Hepatocyte (in vitro differentiated cells): ENCODE results near the gene ZDBF2. TPM values are rescaled to one million over a fixed set of nuclear protein-coding genes. Genes with fewer than 3 reads are reported as not detected.

Experiments used
- DNase-seq: peaks from one replicate; pipeline ENCODE4 v3.0.0-alpha.2; 2016; ENCODE audit warnings: low spot score
- H2AFZ ChIP-seq: fragments of 200-600 bp; sonication (generic); 2 replicates; pipeline ENCODE4 v1.6.0; 2016; ENCODE audit warnings: antibody characterized with exemption, mild to moderate bottlenecking
- H3K27ac ChIP-seq: fragments of 200-600 bp; sonication (generic); 2 replicates; pipeline ENCODE4 v1.5.1; 2016; ENCODE audit warnings: mild to moderate bottlenecking
- H3K27me3 ChIP-seq: fragments of 200-600 bp; sonication (generic); 2 replicates; pipeline ENCODE4 v1.6.1; 2016
- H3K36me3 ChIP-seq: fragments of 200-600 bp; sonication (generic); replicated peaks from 2 replicates; pipeline ENCODE4 v1.5.1; 2016; ENCODE audit warnings: low read depth; ENCODE audit not compliant: insufficient read depth
- H3K4me1 ChIP-seq: fragments of 200-600 bp; sonication (generic); 2 replicates; pipeline ENCODE4 v1.5.1; 2016; ENCODE audit warnings: mild to moderate bottlenecking, moderate library complexity; ENCODE audit not compliant: insufficient read depth
- H3K4me2 ChIP-seq: fragments of 200-600 bp; sonication (generic); 2 replicates; pipeline ENCODE4 v1.6.0; 2016
- H3K4me3 ChIP-seq: fragments of 200-600 bp; sonication (generic); 2 replicates; pipeline ENCODE4 v1.5.1; 2016; ENCODE audit warnings: mild to moderate bottlenecking
- H3K79me2 ChIP-seq: fragments of 200-600 bp; sonication (generic); 2 replicates; pipeline ENCODE4 v1.6.0; 2017; ENCODE audit warnings: mild to moderate bottlenecking
- H3K9me2 ChIP-seq: fragments of 200-600 bp; sonication (generic); replicated peaks from 2 replicates; pipeline ENCODE4 v1.6.0; 2017; ENCODE audit warnings: mild to moderate bottlenecking; ENCODE audit not compliant: insufficient read depth
- H3K9me3 ChIP-seq: fragments of 200-600 bp; sonication (generic); 2 replicates; pipeline ENCODE4 v1.5.1; 2016; ENCODE audit warnings: low read depth, mild to moderate bottlenecking
- H4K20me1 ChIP-seq: fragments of 200-600 bp; sonication (generic); 2 replicates; pipeline ENCODE4 v1.6.0; 2016; ENCODE audit warnings: mild to moderate bottlenecking; ENCODE audit not compliant: insufficient read depth, poor library complexity, severe bottlenecking
- EZH2 ChIP-seq: fragments of 200-600 bp; sonication (generic); IDR thresholded peaks from 2 replicates; pipeline ENCODE4 v1.6.1; 2016; ENCODE audit warnings: antibody characterized with exemption, mild to moderate bottlenecking, borderline replicate concordance
- EZH2phosphoT487 ChIP-seq: fragments of 200-600 bp; sonication (generic); IDR thresholded peaks from one replicate; pipeline ENCODE4 v1.6.1; 2018; ENCODE audit warnings: antibody characterized with exemption, mild to moderate bottlenecking, low read depth, moderate library complexity; ENCODE audit not compliant: unreplicated experiment, severe bottlenecking
- WGBS: methylation state at CpG from one replicate; pipeline ENCODE4 v1.1.6; 2016; ENCODE audit warnings: low lambda C conversion rate; ENCODE audit errors: missing lambda C conversion rate; 5-methylcytosine and 5-hydroxymethylcytosine counted together
- polyA plus RNA-seq: library from polyadenylated mRNA; unstranded; fragments of >200 nt; fragmentation: Nextera tagmentation; extraction: Ambion mirVana; gene quantifications from 2 replicates; pipeline ENCODE4 v1.2.1, GENCODE V29; 2016
- total RNA-seq: library from RNA; depleted of rRNA; stranded (reverse); fragments of >200 nt; gene quantifications from 2 replicates; pipeline ENCODE4 v1.2.3, GENCODE V29; 2014
- TF ChIP-seq, protein P1 (sequence below): fragments of 200-600 bp; sonication (generic); IDR thresholded peaks from 2 replicates; pipeline ENCODE4 v1.5.1; 2016; ENCODE audit warnings: antibody characterized with exemption, mild to moderate bottlenecking; ENCODE audit not compliant: poor library complexity

ZDBF2 gene
- total and polyA plus RNA-seq, 2 experiments from 2014 or later = 3.4 to 14.0 TPM

DNA sequence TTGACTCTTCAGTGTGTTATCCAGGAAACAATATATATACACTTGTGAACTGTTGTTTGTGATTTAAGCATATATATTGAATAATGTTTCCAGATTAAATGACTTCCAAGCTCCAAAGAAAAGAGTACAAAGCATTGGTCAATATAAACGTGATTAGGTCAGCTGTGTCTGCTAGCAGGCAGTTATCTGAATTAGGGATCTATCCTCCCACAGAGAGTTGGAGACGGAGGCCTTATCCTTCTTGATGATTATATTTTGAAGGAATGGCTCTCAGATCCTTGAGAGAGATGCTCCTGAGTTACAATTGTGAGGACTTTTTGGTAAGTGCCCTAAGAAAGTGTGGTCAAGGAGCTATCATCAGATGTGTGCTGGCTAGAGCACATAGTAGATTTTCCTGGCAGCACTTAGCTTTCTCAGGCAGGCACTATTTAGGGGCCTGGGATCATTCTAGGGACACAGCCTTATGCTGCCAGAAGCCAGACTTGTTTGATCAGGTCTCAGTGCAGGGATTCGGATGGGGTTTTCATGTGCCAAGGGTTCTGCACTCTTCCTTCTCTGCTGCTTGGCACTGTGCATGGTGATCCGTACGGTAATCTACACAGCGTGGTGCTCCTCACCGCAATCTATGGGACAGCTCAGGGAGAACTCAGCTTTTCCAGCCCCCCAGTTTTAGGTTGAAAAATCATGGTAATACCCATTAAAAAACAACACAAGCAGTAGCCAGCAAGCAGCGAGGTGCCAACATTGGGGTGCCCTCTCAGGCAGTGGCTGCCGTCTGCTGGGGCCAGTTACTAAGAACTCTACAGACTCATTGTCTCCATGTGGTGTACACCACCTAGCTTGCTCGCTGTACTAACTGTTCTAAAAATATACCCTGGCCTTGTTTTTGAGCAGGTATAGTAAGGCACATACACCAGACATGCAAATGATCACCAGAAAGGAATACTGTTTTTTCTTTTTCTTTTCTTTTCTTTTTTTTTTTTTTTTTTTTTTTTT is 8.0 kb upstream of the ZDBF2 start:
- Histone ChIP-seq H3K9me3 (no peaks in the 10 kb centered on the region), H3K79me2 (no peaks in the 10 kb centered on the region), H3K36me3 (no peaks in the 10 kb centered on the region), H2AFZ (no peak overlapping the region), H4K20me1 (no peaks in the 10 kb centered on the region), H3K4me1 (no peaks in the 10 kb centered on the region), H3K27me3 (peaks cover 91% of the 10 kb centered on the region), H3K4me2 (no peak overlapping the region), H3K9me2 (no peaks in the 10 kb centered on the region), H3K4me3 (no peak overlapping the region), H3K27ac (no peak overlapping the region)
- DNase-seq = no peak
- WGBS = 46% methylated on average over 10 of the region's 10 CpGs
- TF ChIP-seq, protein P1, sequence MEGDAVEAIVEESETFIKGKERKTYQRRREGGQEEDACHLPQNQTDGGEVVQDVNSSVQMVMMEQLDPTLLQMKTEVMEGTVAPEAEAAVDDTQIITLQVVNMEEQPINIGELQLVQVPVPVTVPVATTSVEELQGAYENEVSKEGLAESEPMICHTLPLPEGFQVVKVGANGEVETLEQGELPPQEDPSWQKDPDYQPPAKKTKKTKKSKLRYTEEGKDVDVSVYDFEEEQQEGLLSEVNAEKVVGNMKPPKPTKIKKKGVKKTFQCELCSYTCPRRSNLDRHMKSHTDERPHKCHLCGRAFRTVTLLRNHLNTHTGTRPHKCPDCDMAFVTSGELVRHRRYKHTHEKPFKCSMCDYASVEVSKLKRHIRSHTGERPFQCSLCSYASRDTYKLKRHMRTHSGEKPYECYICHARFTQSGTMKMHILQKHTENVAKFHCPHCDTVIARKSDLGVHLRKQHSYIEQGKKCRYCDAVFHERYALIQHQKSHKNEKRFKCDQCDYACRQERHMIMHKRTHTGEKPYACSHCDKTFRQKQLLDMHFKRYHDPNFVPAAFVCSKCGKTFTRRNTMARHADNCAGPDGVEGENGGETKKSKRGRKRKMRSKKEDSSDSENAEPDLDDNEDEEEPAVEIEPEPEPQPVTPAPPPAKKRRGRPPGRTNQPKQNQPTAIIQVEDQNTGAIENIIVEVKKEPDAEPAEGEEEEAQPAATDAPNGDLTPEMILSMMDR = no peak
- no peak for TF ChIP-seq EZH2
- TF ChIP-seq EZH2phosphoT487 = no peak

DNA sequence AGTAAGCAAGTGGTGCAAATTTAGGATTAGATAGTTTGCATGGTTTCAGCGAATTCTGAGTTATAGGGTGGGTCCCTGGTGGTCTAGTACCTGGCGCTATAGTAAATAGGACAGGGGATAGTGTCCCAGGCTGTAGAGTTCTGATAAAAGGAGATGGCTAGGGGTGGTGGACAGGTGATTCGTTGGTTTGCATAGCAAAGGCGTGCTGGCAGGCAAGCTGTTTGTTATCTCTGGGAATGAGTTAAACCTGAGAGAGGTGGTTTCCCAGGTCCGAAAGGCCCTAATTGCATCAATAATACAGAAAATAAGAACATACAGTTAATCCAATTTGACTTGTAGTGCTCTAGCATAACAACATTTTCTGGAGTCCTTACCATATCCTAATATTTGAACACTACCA is 6.9 kb upstream of the ZDBF2 start:
- H2AFZ ChIP-seq = no peak overlapping the region
- no peak overlapping the region for H3K4me3 ChIP-seq
- H3K36me3 ChIP-seq = no peaks in the 10 kb centered on the region
- H3K4me1 ChIP-seq = no peaks in the 10 kb centered on the region
- H3K9me2 ChIP-seq = no peaks in the 10 kb centered on the region
- WGBS = 49% methylated on average over 5 of the region's 5 CpGs
- TF ChIP-seq EZH2phosphoT487 (no peak), EZH2 (no peak)
- TF ChIP-seq, protein P1 = no peak
- no peak overlapping the region for H3K27ac ChIP-seq
- no peaks in the 10 kb centered on the region for H3K9me3 ChIP-seq
- H3K4me2 ChIP-seq = no peak overlapping the region
- no peaks in the 10 kb centered on the region for H3K79me2 ChIP-seq
- no peak for DNase-seq
- H4K20me1 ChIP-seq = no peaks in the 10 kb centered on the region
- peaks cover 91% of the 10 kb centered on the region for H3K27me3 ChIP-seq

DNA sequence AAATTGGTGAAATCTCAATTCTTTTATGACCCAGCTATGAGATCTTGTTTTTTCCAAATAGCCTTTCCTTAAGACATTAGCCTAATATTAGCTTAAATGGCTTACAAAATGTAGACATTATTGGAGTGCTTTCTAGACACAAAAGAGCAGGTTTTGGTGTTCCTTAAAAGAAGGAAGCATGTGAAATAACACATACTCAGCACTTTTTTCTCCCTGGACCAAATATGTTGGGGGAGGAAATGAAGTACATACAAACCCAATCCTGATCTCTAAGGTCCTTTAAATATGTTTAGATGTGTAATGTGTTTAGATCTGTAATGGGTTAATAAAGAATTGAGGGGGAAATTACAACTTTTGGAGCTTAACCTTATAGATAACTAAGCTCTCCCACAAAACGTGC is 3.4 kb upstream of the ZDBF2 start:
- Histone ChIP-seq H3K4me3 (no peak overlapping the region), H4K20me1 (no peaks in the 10 kb centered on the region), H3K4me2 (no peak overlapping the region), H3K36me3 (no peaks in the 10 kb centered on the region), H3K27ac (no peak overlapping the region), H3K9me2 (no peaks in the 10 kb centered on the region), H3K9me3 (no peaks in the 10 kb centered on the region), H3K79me2 (peaks cover 10% of the 10 kb centered on the region), H3K27me3 (peaks cover 80% of the 10 kb centered on the region), H2AFZ (no peak overlapping the region), H3K4me1 (no peaks in the 10 kb centered on the region)
- DNase-seq = no peak
- TF ChIP-seq EZH2 (no peak), EZH2phosphoT487 (no peak)
- TF ChIP-seq, protein P1 = no peak
- WGBS = 18% methylated on average over 1 of the region's 1 CpG
